Transverse colon (tissue), 4 donors: Measurements from ENCODE around the gene CAMSAP1. TPM values are rescaled to one million over a fixed set of nuclear protein-coding genes. Genes with fewer than 3 reads are reported as not detected.

Experiments
- DNase-seq: peaks from one replicate; pipeline ENCODE4 v3.0.0-alpha.2; 2019
- H3K27ac ChIP-seq, 4 donors: fragments of 200-600 bp; sonication (generic); 2 replicates each; pipeline ENCODE4 v1.5.1; 2016 to 2018; ENCODE audit warnings: inconsistent platforms in 4 of 4
- H3K27me3 ChIP-seq: fragments of 200-600 bp; sonication (generic); 2 replicates; pipeline ENCODE4 v1.5.1; 2017; ENCODE audit warnings: inconsistent platforms
- H3K36me3 ChIP-seq, 4 donors: fragments of 200-600 bp; sonication (generic); 2 replicates each; pipeline ENCODE4 v1.5.1; 2017 to 2019; ENCODE audit warnings: inconsistent platforms in 4 of 4
- H3K4me1 ChIP-seq, 4 donors: fragments of 200-600 bp; sonication (generic); 2 replicates each; pipeline ENCODE4 v1.5.1; 2017 to 2020; ENCODE audit warnings: inconsistent platforms in 4 of 4
- H3K4me3 ChIP-seq, 4 donors: fragments of 200-600 bp; sonication (generic); 1 replicate in 1 of 4; 2 replicates in 3 of 4; pipeline versions ENCODE4 v1.5.1 to v1.6.1; 2017 to 2019; ENCODE audit warnings: inconsistent platforms in 4 of 4
- H3K9me3 ChIP-seq, 2 donors: fragments of 200-600 bp; sonication (generic); 2 replicates each; pipeline ENCODE4 v1.5.1; 2017 to 2019; ENCODE audit warnings: inconsistent platforms in 2 of 2
- CTCF ChIP-seq, 5 experiments: fragments of 200-600 bp in 3 of 5; fragments of 450-650 bp in 2 of 5; sonication (generic) in 3 of 5; IDR thresholded peaks; 1 replicate in 2 of 5; 2 replicates in 3 of 5; pipeline ENCODE4 v1.5.1; 2016 to 2017; ENCODE audit warnings: antibody characterized with exemption in 5 of 5, inconsistent platforms in 3 of 5, mild to moderate bottlenecking in 2 of 5, moderate library complexity in 1 of 5
- EP300 ChIP-seq: sonication (generic); formaldehyde crosslinking; IDR thresholded peaks from one replicate; pipeline ENCODE4 v1.6.1; 2017; ENCODE audit warnings: antibody characterized with exemption, low read depth
- POLR2A ChIP-seq: fragments of 450-650 bp; IDR thresholded peaks from one replicate; pipeline ENCODE4 v1.6.1; 2016; ENCODE audit warnings: antibody characterized with exemption, mild to moderate bottlenecking, moderate library complexity
- POLR2AphosphoS5 ChIP-seq, 3 donors: sonication (generic); formaldehyde crosslinking; IDR thresholded peaks; one replicate each; pipeline ENCODE4 v1.6.1; 2016; ENCODE audit warnings: antibody characterized with exemption in 3 of 3
- WGBS, 2 donors: methylation state at CpG; one replicate each; pipeline ENCODE4 v1.1.5; 2018; ENCODE audit warnings: low coverage in 1 of 2; 5-methylcytosine and 5-hydroxymethylcytosine counted together
- in situ Hi-C, 4 donors: fragments of 200-750 bp; cut with MboI; loops; one replicate each; pipeline versions ENCODE4 v1.15.0 to v1.15.1; 2017; ENCODE audit warnings: low sequenced_read_pairs in 3 of 4, low pct_ligation_motif_present in 1 of 4, low pct_unique_long_range_greater_than_20kb in 1 of 4
- intact Hi-C: fragments of 100-400 bp; cut with DNase I; formaldehyde crosslinking; loops from one replicate; pipeline ENCODE4 v1.15.1; 2023; ENCODE audit warnings: low total_unique reads
- total RNA-seq, 4 donors: library from RNA; depleted of rRNA; stranded (reverse); fragments of >200 nt; gene quantifications; one replicate each; pipeline ENCODE4 v1.1.0, GENCODE V29; 2016

The CAMSAP1 gene
- total RNA-seq, 4 donors from 2014 or later, result 17.3 to 88.0 (median 23.8) TPM

DNA sequence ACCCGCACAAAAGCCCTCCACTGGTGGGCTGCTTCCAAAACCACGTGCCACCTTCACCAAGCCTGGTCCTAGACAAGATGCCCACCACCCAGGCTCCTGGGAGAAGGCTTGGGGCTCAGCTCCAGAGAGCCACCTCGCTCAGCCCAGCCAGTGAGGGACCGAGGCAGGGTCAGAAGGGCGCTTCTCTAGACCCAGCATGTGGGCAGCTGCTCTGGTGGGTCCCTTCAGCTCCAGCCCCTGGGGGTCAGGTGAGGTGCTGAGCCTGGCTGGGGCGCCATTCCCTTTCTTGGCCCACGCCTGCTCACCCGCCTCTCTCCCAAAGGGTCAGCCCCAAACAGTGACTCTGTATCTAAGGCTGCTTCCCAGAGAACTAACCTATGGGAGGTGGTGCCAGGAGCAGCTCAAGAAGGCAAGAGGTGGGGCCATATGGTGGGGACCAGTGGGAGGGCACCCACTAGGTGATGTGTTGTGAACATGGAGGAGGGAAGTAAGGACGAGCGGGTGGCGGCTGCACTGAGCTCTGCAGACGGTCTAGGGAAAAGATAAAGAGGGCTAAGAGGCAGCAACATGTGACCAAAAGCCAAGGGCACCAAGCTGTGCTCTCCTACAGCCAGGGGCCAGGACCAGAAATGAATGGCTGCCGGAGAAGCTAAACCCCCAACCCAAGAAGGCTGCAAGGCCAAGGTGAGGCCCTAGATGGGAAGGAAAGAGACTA, 79.3 kb downstream of the CAMSAP1 start:
- WGBS, 2 donors, result 96 to 98% methylated on average over 4 to 13 of the region's 13 CpGs

DNA sequence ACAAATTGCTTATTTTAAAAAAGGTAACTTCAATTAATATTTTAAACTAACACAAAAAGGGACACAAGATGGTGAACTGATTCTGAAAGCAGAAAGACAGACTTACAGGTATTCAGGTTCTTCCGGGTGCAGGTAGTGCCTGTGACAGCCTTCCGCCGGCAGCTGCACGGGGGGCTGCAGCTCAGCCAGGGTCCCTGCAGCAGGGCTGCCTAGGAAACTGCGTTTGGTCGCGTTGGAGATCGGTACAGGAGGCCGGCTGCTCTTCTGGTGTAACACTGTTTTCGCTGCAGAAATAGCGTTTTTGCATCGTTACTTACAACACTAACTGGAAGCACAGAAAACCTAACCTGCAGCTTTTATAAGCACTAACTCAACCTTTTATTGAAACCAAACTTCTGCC, 80.0 kb downstream of the CAMSAP1 start:
- no peak for TF ChIP-seq EP300
- no peak for TF ChIP-seq POLR2AphosphoS5 (IDR thresholded peaks at IDR 0.05)
- no peak for TF ChIP-seq CTCF (IDR thresholded peaks at IDR 0.05)
- TF ChIP-seq POLR2A, result no peak
- Histone ChIP-seq H3K36me3 (peaks cover 0 to 19% (median 9%) of the 10 kb centered on the region in 4 donors), H3K4me1 (no peaks in the 10 kb centered on the region), H3K9me3 (no peaks in the 10 kb centered on the region), H3K27ac (no peak overlapping the region), H3K27me3 (no peaks in the 10 kb centered on the region), H3K4me3 (no peak overlapping the region)
- no peak for DNase-seq
- intact Hi-C loops, result no loop called here
- WGBS, 2 donors, result 92 to 97% methylated on average over 4 to 12 of the region's 12 CpGs
- in situ Hi-C loops, result no loop called here

More for the DNA sequence above, 79.3 kb downstream of the CAMSAP1 start:
- TF ChIP-seq CTCF (IDR thresholded peaks at IDR 0.05), result no peak
- no peak for TF ChIP-seq POLR2AphosphoS5 (IDR thresholded peaks at IDR 0.05)
- no peak for TF ChIP-seq EP300
- no peak for TF ChIP-seq POLR2A
- intact Hi-C loops (no loop called here), in situ Hi-C loops (no loop called here)
- Histone ChIP-seq H3K4me3 (no peak overlapping the region), H3K4me1 (no peaks in the 10 kb centered on the region), H3K27ac (no peak overlapping the region), H3K36me3 (peaks cover 0 to 12% (median 3%) of the 10 kb centered on the region in 4 donors), H3K27me3 (no peaks in the 10 kb centered on the region), H3K9me3 (no peaks in the 10 kb centered on the region)
- no peak for DNase-seq

DNA sequence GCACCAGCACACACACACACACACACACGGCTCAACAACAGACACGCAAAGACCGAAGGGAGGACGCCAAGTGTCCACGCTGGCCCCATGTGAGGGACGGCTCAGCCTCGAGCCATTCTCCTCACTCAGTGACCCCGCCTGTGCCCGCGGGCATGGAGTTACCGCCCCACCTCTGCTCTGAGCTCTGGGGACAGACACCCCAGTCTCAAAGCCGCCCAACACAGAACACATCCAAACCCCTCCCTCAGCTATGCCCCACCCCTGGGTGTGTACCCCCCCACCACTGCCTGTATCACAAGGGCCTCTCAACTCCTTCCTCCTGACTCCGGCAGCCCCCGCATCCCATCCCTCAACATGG, 81.2 kb downstream of the CAMSAP1 start:
- no peak for DNase-seq
- 98 to 100% methylated on average over 2 to 14 of the region's 14 CpGs for WGBS, 2 donors
- no peak overlapping the region for H3K4me3 ChIP-seq
- no peaks in the 10 kb centered on the region for H3K27me3 ChIP-seq
- TF ChIP-seq POLR2AphosphoS5 (IDR thresholded peaks at IDR 0.05) (no peak), CTCF (IDR thresholded peaks at IDR 0.05) (no peak), POLR2A (no peak), EP300 (no peak)
- intact Hi-C loops (no loop called here), in situ Hi-C loops (no loop called here)
- H3K9me3 ChIP-seq, result no peaks in the 10 kb centered on the region
- no peaks in the 10 kb centered on the region for H3K4me1 ChIP-seq
- H3K36me3 ChIP-seq, result peaks cover 0 to 25% (median 13%) of the 10 kb centered on the region in 4 donors
- H3K27ac ChIP-seq, result no peak overlapping the region

- no peaks in the 10 kb centered on the region for H3K4me1 ChIP-seq
- no peak for DNase-seq
- no peak overlapping the region for H3K4me3 ChIP-seq
- no peak overlapping the region for H3K27ac ChIP-seq
- no peaks in the 10 kb centered on the region for H3K27me3 ChIP-seq
- H3K36me3 ChIP-seq, result peaks cover 0 to 28% (median 15%) of the 10 kb centered on the region in 4 donors
- TF ChIP-seq CTCF (IDR thresholded peaks at IDR 0.05), result no peak
- no peak for TF ChIP-seq POLR2AphosphoS5 (IDR thresholded peaks at IDR 0.05)
- no peak for TF ChIP-seq EP300
- TF ChIP-seq POLR2A, result no peak
- intact Hi-C loops, result no loop called here
- in situ Hi-C loops, result no loop called here
- 89 to 95% methylated on average over 3 to 25 of the region's 25 CpGs for WGBS, 2 donors
- H3K9me3 ChIP-seq, result no peaks in the 10 kb centered on the region
These were observed 81.7 kb downstream of the CAMSAP1 start for GRCh38 chr9:135825435-135826187.
